Measurements from ENCODE around the gene LSAMP. TPM values are rescaled to one million over a fixed set of nuclear protein-coding genes. Genes with fewer than 3 reads are reported as not detected.

Gene LSAMP
- total RNA-seq, 6 experiments from 2014 or later = under 0.01 to 0.22 (median 0.12) TPM; not detected in 1

DNA sequence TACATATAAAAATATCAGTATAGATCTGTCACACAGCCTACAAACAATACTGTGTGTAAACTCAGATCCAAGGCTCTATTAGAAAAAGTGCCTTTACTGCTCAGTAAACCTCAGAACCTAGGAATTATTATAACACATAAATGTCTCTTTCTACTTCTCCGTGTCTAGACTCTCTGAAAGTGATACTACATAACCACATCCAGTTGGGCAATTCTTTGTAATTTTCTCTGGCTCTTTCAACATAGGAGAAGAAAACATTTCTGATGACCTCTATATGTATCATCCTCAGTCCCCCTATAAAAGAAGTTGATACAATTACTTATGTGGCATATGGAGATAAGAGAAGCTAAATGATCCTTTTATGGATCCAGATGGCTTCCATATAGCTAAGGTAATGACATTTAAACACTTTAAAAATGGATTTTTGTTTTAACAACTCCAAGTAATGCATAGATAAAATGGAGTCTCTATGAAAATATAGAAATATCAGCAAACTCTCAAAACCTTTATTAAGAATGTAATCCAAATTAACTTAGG lies 104.5 kb downstream of the LSAMP start:
- ATAC-seq (no peak), DNase-seq (no peak)
- Histone ChIP-seq H3K4me3 (no peak overlapping the region), H3K4me1 (no peaks in the 10 kb centered on the region), H3K27me3 (no peaks in the 10 kb centered on the region), H3K27ac (no peak overlapping the region), H3K9me3 (peaks cover 0 to 2% (median 0%) of the 10 kb centered on the region in 4 donors), H3K36me3 (no peaks in the 10 kb centered on the region)
- TF ChIP-seq, protein P1, sequence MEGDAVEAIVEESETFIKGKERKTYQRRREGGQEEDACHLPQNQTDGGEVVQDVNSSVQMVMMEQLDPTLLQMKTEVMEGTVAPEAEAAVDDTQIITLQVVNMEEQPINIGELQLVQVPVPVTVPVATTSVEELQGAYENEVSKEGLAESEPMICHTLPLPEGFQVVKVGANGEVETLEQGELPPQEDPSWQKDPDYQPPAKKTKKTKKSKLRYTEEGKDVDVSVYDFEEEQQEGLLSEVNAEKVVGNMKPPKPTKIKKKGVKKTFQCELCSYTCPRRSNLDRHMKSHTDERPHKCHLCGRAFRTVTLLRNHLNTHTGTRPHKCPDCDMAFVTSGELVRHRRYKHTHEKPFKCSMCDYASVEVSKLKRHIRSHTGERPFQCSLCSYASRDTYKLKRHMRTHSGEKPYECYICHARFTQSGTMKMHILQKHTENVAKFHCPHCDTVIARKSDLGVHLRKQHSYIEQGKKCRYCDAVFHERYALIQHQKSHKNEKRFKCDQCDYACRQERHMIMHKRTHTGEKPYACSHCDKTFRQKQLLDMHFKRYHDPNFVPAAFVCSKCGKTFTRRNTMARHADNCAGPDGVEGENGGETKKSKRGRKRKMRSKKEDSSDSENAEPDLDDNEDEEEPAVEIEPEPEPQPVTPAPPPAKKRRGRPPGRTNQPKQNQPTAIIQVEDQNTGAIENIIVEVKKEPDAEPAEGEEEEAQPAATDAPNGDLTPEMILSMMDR (IDR thresholded peaks at IDR 0.05) = no peak
- no peak for TF ChIP-seq POLR2A (IDR thresholded peaks at IDR 0.05)
- intact Hi-C loops (cut with DNase I) = no loop called here
- WGBS (ENCODE audit: insufficient coverage, low coverage, low lambda C conversion rate, missing lambda C conversion rate) = 0% methylated on average over 1 of the region's 1 CpG

DNA sequence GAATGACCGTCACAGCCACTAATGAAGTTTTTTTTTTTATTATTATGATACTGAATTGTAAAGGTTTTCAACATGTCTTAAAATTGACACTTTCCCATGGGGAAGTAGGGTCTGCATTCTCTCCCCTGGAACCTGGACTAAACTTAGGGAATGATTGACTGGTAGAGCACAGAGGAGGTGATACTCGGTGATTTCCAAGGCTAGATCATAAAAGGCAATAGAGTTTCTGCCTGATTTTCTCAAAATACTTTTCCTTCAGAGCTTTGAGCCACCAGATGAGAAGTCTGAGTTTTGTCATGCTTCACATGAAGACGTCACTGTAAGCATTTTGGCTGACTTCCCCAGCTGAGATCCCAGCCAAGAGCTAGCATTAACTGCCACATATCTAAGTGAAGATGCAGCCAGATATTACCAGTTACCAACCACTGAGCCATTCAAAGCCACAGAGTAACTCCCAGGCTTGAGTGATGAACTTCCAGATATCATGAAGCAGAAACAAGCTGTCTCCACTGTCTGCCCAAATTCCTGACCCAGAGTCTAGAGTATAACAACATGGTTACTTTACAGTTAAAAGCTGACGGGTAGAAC lies 105.8 kb downstream of the LSAMP start:
- Histone ChIP-seq H3K36me3 (no peaks in the 10 kb centered on the region), H3K4me1 (no peaks in the 10 kb centered on the region), H3K27ac (no peak overlapping the region), H3K9me3 (peaks cover 0 to 2% (median 0%) of the 10 kb centered on the region in 4 donors), H3K4me3 (no peak overlapping the region), H3K27me3 (no peaks in the 10 kb centered on the region)
- ATAC-seq (no peak), DNase-seq (no peak)
- intact Hi-C loops (cut with DNase I) = no loop called here
- 30% methylated on average over 4 of the region's 4 CpGs for WGBS (ENCODE audit: insufficient coverage, low coverage, low lambda C conversion rate, missing lambda C conversion rate)
- TF ChIP-seq POLR2A (IDR thresholded peaks at IDR 0.05) = no peak
- TF ChIP-seq, protein P1 (IDR thresholded peaks at IDR 0.05) = no peak

DNA sequence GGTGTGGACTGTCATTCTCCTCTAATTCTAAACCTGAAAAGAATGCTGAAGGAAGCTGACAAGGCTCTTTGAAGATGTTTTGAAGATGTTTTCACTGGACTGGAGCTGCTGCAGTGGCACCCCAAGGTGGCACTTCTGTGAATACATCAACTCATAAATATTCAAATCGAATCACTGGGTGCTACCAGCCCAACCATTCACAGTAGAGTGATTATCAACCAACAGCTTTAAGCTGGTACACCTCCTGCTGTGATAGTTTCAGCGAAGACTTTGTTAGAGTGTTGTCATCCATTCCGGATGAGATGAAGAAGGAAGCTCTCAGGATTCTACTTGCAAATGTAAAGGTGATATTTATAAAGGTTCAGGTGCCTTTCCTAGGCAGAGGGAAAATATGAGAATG lies 106.6 kb downstream of the LSAMP start:
- 13% methylated on average over 3 of the region's 3 CpGs for WGBS (ENCODE audit: insufficient coverage, low coverage, low lambda C conversion rate, missing lambda C conversion rate)
- H3K36me3 ChIP-seq = no peaks in the 10 kb centered on the region
- DNase-seq = no peak
- H3K27ac ChIP-seq = no peak overlapping the region
- no peaks in the 10 kb centered on the region for H3K9me3 ChIP-seq
- no peaks in the 10 kb centered on the region for H3K27me3 ChIP-seq
- no peaks in the 10 kb centered on the region for H3K4me1 ChIP-seq
- no peak overlapping the region for H3K4me3 ChIP-seq
- ATAC-seq = no peak
- TF ChIP-seq, protein P1 (IDR thresholded peaks at IDR 0.05) = no peak
- no peak for TF ChIP-seq POLR2A (IDR thresholded peaks at IDR 0.05)
- intact Hi-C loops (cut with DNase I) = no loop called here

DNA sequence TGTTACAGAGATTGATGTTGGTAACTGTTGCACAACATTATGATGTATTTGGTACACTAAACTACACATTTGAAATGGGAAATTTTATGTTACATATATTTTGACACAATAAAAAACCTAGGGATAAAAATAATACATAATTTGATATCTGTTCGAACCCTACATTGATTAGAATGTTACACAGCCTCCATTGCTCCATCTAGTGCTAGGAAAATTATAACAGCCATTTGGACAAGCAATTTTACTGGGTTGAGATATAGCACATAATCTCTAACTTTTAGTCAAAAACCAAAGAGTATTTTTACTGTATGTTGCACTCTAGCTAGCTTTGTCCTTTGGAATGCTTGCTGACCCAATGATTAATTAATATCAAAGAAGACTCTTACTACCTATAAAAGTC lies 108.1 kb downstream of the LSAMP start:
- DNase-seq = no peak
- no peak for ATAC-seq
- no peak for TF ChIP-seq POLR2A (IDR thresholded peaks at IDR 0.05)
- TF ChIP-seq, protein P1 (IDR thresholded peaks at IDR 0.05) = no peak
- Histone ChIP-seq H3K36me3 (no peaks in the 10 kb centered on the region), H3K27ac (no peak overlapping the region), H3K9me3 (no peaks in the 10 kb centered on the region), H3K4me1 (no peaks in the 10 kb centered on the region), H3K4me3 (no peak overlapping the region), H3K27me3 (no peaks in the 10 kb centered on the region)
- 39% methylated on average over 1 of the region's 1 CpG for WGBS (ENCODE audit: insufficient coverage, low coverage, low lambda C conversion rate, missing lambda C conversion rate)
- intact Hi-C loops (cut with DNase I) = no loop called here
